Measurements from ENCODE around the gene OR2AG1.
"Not testable (repeated sequence)": the region's sequence is repeated elsewhere in the genome, so short reads cannot be mapped to it uniquely, and the experiment has no call there.

The OR2AG1 gene

DNA sequence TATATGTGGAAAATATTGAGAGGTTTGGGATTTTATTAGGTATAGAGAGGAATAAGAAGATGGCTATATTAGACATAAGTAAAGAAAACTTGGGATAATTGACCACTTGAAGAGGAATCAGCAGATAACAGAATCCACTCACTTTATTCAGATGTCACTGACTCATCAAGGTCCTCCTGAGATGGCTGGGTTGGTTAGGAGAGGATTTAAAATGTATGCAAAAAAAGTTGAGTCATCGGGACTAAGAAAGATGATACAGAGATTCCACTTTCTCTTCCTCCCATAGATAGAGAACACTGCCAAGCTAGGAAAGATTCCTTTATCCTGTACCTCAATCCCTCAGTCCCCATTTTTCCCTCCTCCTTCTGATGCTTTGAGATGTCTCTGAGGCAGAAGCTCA is 16.6 kb downstream of the OR2AG1 start, which contains the start of gene OR6A2:
Gene OR6A2 (minus strand): TSS at position 288 of the 400 bp plus-strand sequence. CDS start 3,981 bp downstream, outside the sequence.
- DNase-seq: no peak

DNA sequence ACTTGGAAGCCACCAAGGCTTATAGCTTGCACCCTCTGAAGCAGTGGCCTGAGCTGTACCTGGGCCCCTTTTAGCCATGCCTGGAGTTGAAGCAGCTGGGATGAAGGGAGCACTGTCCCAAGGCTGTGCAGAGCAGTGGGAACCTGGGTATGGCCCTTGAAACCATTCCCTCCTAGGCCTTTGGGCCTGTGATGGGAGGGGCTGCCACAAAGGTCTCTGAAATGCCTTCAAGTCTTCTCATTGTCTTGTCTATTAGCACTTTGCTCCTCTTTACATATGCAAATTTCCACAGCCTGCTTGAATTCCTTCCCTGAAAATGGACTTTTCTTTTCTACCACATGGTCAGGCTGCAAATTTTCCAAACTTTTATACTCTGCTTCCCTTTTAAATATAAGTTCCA is 18.3 kb downstream of the OR2AG1 start:
- not testable (repeated sequence) for DNase-seq

DNA sequence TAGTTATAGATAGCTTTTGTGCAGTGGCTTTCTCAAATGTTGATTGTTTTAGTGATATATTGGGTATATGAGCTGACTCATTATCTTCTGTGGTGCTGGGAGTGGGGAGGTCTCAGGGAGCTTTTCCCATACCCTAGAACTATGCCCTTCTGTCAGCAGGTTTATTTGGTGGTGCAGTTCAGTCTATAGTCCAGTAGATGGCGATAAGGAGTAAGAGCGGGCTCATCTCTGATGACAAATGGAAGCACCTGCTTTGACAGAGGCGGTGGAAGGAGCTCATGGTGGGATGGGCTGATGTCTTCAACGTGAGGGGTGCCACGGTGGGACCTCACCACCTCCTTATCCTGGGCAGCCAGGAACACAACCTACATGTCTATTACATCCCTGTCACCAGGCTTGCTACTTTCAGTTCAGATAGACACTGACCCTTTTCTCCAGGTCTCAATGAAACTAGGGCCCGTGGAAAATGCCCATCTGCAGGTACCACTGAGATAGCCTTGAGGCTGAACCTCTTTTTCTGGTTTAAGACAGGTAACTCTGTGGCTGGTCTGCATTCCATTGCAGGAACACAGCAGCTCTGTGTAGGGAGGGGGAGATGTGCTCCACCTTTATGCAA is 29.7 kb downstream of the OR2AG1 start:
- no peak for DNase-seq

DNA sequence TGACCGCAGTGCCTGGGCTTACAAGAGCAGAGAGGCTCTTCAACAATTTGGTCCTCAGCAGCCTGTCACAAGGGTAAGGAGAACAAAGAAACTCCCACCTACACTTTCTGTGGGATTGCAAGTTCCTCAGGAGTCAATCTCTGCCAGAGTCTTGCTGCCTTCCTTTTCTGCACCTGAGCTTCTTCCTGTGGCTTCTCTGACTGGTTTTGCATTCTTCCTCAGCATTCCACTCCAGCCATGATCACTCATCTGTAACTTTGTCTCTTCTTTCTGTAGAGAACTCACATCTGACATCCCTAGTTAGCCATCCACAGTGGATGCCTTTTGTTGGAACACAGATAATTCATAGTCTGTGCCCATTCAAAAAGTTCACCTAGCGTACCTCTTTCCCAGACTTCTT is 30.8 kb downstream of the OR2AG1 start:
- DNase-seq: no peak

DNA sequence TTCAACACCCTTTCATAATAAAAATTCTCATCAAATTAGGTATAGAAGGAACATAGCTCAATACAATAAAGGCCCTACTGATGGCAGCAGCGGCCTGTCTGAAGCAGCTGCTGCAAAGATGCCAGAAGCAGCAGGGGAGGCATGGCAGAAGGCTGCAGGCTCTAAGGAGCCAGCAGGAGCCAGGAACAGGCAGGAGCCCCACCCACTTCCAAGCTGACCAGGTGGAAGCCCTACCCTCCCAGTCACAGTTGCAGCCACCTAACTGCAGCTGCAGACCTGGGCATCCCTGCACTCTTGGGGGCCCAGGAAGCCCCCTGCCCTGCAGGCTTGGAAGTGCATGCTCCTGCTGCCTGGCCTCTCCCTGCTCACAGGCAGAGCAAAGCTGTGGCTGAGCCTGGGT is 34.9 kb downstream of the OR2AG1 start:
- DNase-seq: no peak

DNA sequence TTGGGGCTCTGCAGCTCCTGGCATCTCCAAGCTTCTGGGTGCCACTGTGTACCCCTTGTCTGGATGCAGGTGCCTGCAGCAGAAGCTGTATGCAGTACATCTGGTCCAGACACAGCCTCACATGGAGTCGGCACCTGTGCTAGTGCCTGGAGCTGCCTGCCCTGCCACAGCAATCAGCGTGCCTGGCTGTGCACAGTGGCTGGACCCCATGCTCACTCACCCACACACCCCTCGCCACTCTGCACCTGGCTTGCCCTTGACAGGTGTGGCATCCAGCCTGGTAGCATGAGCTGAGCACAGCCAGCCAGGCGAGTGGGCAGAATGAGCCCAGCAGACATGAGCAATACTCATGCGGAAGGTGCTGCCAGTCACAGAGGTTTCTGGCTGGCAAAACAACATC is 36.1 kb downstream of the OR2AG1 start:
- no peak for DNase-seq

DNA sequence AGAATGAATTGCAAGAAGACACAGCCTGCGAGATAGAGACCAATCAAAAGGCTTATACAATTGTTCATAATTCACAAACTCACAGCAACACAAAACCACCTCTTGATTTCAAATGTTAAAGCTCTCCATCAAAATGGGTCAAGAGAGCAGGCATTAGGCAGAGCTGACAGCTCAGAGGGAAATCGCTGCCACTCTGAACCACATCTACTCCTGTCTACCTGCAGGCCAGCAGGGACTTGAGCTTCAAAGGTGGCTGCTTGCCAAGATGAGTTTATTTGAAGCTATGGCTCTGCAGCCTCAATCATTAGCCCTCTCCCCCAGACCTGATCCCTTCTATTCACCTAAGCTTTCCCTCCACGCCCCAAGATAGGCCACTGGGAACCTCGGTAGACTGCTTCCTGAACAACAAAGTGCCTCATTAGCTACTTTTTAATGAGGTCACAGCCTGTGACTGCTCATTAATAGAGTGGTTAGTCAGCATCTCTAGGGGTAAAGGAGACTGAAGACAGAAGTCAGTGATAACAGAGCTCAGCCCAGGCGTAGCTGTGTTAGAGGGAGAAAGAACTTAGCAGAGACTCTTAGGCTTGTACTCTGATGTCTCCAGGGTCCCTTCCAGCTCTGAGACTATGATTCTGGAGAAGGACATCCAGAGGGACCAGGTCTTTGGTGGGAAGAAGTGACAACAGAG is 41.5 kb downstream of the OR2AG1 start:
- DNase-seq: no peak

DNA sequence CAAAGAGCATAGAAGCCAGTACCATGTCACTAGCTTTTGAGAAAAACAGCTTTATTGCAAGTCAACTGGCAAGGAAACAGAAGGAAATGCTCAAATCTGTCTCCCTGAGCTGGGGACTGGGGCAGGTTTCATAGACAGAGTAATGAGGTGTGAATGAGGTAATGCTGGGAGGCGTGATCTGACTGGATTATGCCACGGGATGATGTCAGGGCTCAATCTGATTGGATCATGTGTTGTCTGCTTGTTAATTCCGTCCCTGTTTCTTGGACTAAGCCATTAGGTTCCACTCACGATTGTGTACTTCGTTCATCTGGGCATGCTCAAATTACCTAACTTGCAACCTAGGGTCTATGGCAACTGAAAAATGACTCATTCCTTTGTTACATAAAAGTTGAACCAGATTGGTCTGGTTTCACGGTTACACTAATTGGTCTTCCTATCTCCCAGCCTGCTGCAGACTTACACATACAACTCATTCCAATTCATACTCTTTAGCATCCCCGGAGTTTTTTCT is 42.5 kb downstream of the OR2AG1 start:
- no peak for DNase-seq

DNA sequence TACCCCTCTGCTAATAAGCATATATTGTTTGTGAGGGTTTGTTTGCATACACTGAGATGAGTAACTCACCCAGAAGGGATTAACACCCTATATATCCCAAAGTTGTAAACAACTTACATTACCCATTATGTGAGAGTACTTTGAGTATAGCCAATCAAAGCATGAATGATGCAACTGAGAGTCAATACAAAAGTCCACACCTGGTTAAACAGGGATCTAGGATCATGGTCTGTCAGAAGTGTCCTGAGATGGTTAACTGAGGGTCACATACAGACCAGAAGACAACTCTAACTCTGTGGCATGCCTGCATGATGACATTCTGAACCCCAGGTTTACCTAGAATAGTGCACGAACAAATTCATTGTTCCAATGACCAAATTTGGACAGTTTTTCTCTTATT is 45.3 kb downstream of the OR2AG1 start:
- no peak for DNase-seq

DNA sequence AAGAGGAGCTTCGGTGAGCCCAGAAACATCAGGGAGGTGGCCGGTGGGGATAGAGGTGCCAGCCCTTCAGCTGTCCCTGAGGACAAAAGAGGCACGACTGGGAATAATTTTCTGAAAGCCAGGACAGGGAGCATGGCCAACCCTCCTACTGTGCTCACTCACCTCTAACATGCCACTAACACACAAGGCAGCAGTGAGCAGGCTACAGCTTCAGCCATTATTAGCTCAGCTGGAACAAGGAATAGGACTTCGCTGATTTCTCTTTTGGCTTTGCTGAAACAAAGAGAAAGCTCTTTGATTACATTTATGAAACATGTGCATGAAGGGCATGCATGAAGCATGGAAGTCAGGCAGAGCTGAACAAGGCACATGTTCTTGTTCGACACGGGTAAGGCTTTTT is 50.5 kb downstream of the OR2AG1 start:
- DNase-seq: no peak

DNA sequence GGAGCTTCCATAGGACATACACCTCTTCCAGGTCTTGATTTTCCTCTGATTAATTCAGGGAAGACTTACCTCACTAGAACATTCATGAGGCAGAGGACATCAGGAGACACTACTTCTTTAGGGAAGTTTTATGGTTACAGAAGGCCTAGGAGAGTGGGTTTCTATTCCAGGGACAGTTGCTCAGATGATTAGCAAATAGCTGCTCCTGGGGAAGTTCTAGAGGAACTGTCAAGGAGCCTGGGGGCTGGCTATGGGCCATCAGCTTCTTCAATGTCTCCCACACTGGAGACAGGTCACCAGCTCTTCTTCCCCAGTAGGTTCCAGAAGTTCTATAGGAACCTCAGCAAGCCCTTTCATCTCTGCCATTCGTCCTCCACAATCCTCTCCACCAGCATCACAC is 51.2 kb downstream of the OR2AG1 start:
- no peak for DNase-seq

Measured in activated effector memory CD4-positive, alpha-beta T cell treated with Interleukin-2 at 50 U/mL for 16 hours (primary cell).